A673 (cell line): ENCODE results near the gene HPCAL1.

Experiments
- EZH2 ChIP-seq: fragments of 200-600 bp; sonication (generic); IDR thresholded peaks from 2 replicates; pipeline ENCODE4 v1.6.1; 2017; ENCODE audit warnings: borderline replicate concordance, low read depth, mild to moderate bottlenecking, mixed read lengths, antibody characterized with exemption, low read length; ENCODE audit not compliant: poor library complexity, severe bottlenecking
- TF ChIP-seq, protein P1 (sequence below): fragments of 300-800, 200-600 bp; sonication (generic); conservative IDR thresholded peaks from 2 replicates; pipeline ENCODE4 v1.5.1; 2017; ENCODE audit warnings: low read depth, mild to moderate bottlenecking, antibody characterized with exemption, low read length, moderate library complexity, mixed read lengths

DNA sequence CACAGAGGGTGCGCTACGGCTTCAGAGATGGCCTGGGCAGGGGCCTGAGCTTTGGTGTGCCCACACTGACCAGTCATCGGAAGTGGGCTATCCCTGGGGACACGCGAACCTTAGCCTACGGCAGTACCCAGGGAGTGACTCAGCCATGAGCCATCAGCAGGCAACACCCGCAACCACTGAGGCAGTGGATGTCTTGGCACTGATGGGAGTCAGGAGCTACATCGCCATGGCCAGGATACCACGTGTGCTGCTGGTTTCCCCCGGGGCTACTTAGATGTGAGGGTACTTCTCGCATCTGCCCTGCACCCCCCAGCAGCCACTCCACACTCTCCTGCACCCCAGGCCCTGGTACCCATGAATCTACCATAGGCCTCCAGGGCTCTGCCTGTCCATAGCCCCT lies 12.8 kb upstream of the HPCAL1 start:
- TF ChIP-seq, protein P1, sequence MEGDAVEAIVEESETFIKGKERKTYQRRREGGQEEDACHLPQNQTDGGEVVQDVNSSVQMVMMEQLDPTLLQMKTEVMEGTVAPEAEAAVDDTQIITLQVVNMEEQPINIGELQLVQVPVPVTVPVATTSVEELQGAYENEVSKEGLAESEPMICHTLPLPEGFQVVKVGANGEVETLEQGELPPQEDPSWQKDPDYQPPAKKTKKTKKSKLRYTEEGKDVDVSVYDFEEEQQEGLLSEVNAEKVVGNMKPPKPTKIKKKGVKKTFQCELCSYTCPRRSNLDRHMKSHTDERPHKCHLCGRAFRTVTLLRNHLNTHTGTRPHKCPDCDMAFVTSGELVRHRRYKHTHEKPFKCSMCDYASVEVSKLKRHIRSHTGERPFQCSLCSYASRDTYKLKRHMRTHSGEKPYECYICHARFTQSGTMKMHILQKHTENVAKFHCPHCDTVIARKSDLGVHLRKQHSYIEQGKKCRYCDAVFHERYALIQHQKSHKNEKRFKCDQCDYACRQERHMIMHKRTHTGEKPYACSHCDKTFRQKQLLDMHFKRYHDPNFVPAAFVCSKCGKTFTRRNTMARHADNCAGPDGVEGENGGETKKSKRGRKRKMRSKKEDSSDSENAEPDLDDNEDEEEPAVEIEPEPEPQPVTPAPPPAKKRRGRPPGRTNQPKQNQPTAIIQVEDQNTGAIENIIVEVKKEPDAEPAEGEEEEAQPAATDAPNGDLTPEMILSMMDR: no peak
- TF ChIP-seq EZH2: no peak
